AG04450 (cell line): Measurements from ENCODE around the gene GJA9. TPM values are rescaled to one million over a fixed set of nuclear protein-coding genes. Genes with fewer than 3 reads are reported as not detected.

Source experiments
- CTCF ChIA-PET: fragments of 300-600, 350-600 bp; formaldehyde crosslinking; extraction: SDS; loops from one replicate; lab custom pipeline; 2022; ENCODE audit warnings: antibody characterized with exemption, inconsistent platforms; lab: Charles Lee
- POLR2A ChIA-PET: fragments of 350-600 bp; formaldehyde crosslinking; extraction: SDS; loops from one replicate; lab custom pipeline; 2021; ENCODE audit warnings: antibody characterized with exemption, inconsistent platforms; lab: Yijun Ruan, JAX
- DNase-seq: peaks from one replicate; pipeline ENCODE4 v3.0.0-alpha.2; 2011; ENCODE audit warnings: low read depth, low spot score
- H3K27ac ChIP-seq: one replicate; pipeline ENCODE4 v1.5.1; 2012; ENCODE audit warnings: low read depth, low read length, control low read depth
- H3K27me3 ChIP-seq: one replicate; pipeline ENCODE4 v1.6.0; 2012; ENCODE audit warnings: low read length; ENCODE audit not compliant: control insufficient read depth, insufficient read depth
- H3K4me3 ChIP-seq: 2 replicates; pipeline ENCODE4 v1.5.1; 2011; ENCODE audit warnings: mild to moderate bottlenecking, low read depth, low read length, control low read depth
- H3K9me3 ChIP-seq: 2 replicates; pipeline ENCODE4 v1.5.1; 2012; ENCODE audit warnings: low read length; ENCODE audit not compliant: control insufficient read depth, insufficient read depth
- CTCF ChIP-seq: IDR thresholded peaks from 2 replicates; pipeline ENCODE4 v1.5.1; 2011; ENCODE audit warnings: low read depth, low read length, control low read depth, inconsistent platforms
- polyA plus RNA-seq: library from polyadenylated mRNA; depleted of rRNA; stranded (reverse); fragments of >200 nt; gene quantifications from 2 replicates; pipeline ENCODE4 v1.2.3, GENCODE V29; 2011

The GJA9 gene
- polyA plus RNA-seq, 1 experiment = not detected

- POLR2A ChIA-PET = interaction anchor here (0.7 kb wide), 1 partner anchor 19 kb away, joined by 8 read pairs; no protein-coding TSS in a partner anchor
- CTCF ChIA-PET = interaction anchor here (0.6 to 2.4 kb wide), 12 partner anchors 9 to 841 kb away, joined by 3 to 22 read pairs (median 6); no protein-coding TSS in a partner anchor
- no peak for TF ChIP-seq CTCF
- peaks cover 10% of the 10 kb centered on the region for H3K27me3 ChIP-seq
- no peak overlapping the region for H3K4me3 ChIP-seq
- no peak for DNase-seq
- H3K9me3 ChIP-seq = no peaks in the 10 kb centered on the region
- H3K27ac ChIP-seq = no peak overlapping the region
Observed at GRCh38 chr1:38834221-38834782, 47.1 kb downstream of the GJA9 start.

DNA sequence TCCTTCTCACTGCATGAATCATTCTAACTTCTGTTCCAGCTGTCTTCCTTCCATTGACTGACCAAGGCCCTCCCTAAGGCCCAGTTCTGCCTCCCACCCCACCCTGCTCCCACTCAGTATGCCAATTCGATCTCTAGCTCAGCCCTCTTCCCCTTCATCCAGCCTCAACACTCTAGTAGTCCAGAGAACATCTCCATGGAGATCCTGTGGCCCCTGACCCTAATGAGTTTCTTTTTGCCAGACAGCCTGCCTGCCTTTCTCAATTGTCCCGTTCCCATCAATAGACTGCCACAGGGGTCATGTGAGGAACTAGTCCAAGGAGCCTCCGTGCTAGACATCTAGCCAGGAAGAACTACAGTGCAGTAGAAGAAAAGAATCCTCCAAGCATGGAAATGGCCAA, 48.2 kb downstream of the GJA9 start:
- DNase-seq = no peak
- CTCF ChIA-PET = interaction anchor here (2.0 to 2.9 kb wide), 2 partner anchors 14 to 843 kb away, joined by 9 to 14 read pairs; partner anchors contain the start of gene SF3A3
- no peak overlapping the region for H3K4me3 ChIP-seq
- POLR2A ChIA-PET = no interaction called here
- TF ChIP-seq CTCF = no peak
- H3K27me3 ChIP-seq = peaks cover 10% of the 10 kb centered on the region
- H3K9me3 ChIP-seq = no peaks in the 10 kb centered on the region
- no peak overlapping the region for H3K27ac ChIP-seq

DNA sequence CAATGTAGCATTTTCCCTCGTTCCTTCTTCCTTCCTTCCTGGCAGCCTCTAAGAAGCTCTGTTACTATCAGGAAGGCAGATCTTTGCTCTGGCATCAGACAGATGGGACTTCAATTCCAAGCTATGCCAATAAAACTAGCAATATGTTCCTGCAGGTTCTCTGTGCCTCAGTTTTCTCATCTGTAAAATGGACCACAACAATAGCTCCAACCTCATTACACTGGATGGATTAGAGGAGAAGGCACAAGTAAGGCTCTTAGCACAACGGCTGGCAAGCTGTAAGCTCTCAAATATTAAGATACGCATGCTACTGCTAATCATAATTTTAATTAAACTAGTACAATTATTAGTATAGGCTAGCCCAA, 49.0 kb downstream of the GJA9 start:
- Histone ChIP-seq H3K27ac (no peak overlapping the region), H3K4me3 (no peak overlapping the region), H3K9me3 (no peaks in the 10 kb centered on the region), H3K27me3 (peaks cover 17% of the 10 kb centered on the region)
- ChIA-PET POLR2A (no interaction called here), CTCF (interaction anchor here (1.3 to 2.9 kb wide), 3 partner anchors 13 to 842 kb away, joined by 3 to 14 read pairs (median 9); partner anchors contain the start of gene SF3A3)
- no peak for TF ChIP-seq CTCF
- no peak for DNase-seq

DNA sequence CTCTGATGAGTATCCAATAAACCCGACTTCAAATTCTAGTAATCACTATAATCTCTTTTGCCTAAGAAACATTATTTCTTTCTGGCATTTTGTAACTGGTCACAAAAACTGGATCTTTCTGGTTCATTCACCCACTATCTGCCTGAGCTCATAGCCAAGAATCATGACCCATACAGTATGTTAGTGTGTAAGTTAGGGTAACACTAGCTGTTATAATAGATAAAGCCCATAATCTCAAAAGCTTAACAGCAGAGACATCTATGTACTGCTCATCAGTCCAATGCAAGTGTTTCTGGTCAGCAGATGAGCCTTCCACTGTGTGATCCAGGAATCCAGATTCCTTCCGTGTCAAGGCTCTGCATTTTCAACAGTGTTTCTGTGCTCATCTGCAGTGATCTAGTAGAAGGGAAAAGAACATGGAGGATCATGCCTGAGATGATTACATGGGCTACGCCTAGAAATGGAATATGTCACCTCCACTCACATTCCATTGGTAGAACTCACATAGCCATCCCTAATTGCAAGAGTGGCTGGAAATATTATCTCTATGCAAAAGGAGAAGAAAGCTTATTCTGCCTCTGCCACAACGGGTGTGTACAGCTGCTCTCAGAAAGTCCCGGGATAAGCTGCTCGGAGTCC, 49.5 kb downstream of the GJA9 start:
- POLR2A ChIA-PET = no interaction called here
- no peak for DNase-seq
- TF ChIP-seq CTCF = no peak
- H3K9me3 ChIP-seq = no peaks in the 10 kb centered on the region
- H3K4me3 ChIP-seq = no peak overlapping the region
- peaks cover 19% of the 10 kb centered on the region for H3K27me3 ChIP-seq
- no peak overlapping the region for H3K27ac ChIP-seq
- CTCF ChIA-PET = interaction anchor here (1.3 to 2.9 kb wide), 3 partner anchors 12 to 842 kb away, joined by 3 to 14 read pairs (median 9); partner anchors contain the start of gene SF3A3

DNA sequence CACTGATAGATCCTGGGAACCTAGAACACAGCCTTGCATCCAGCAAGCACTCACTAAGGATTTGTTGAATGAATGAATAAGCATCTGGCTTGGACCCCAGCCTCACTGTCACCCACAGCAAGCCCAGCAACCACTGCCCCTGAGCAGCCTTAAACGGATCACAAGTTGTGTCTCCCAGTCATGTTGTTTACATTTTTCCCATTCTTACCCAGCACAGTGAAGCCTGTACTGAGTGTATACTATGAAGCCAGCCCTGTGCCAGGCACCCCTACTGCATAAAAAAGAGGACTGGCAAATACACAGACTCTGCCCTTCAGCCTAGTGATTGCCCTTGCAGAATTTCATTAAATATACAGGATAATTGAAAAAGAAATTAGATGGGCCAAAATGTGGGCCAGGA, 52.0 kb downstream of the GJA9 start:
- no peak for DNase-seq
- ChIA-PET POLR2A (no interaction called here), CTCF (interaction anchor here (0.9 kb wide), 1 partner anchor 11 kb away, joined by 3 read pairs; no protein-coding TSS in a partner anchor)
- no peak overlapping the region for H3K4me3 ChIP-seq
- H3K27ac ChIP-seq = no peak overlapping the region
- no peaks in the 10 kb centered on the region for H3K9me3 ChIP-seq
- TF ChIP-seq CTCF = no peak
- peaks cover 25% of the 10 kb centered on the region for H3K27me3 ChIP-seq
